Measurements from ENCODE around the gene TCEAL7. TPM values are rescaled to one million over a fixed set of nuclear protein-coding genes. Genes with fewer than 3 reads are reported as not detected.

Gene TCEAL7
- total and polyA plus RNA-seq, 2 experiments from 2014 or later = 7.3 to 17.2 TPM

- TF ChIP-seq NANOG (IDR thresholded peaks at IDR 0.05; ENCODE audit: borderline replicate concordance) = no peak
- peaks cover 31% of the 10 kb centered on the region for H3K4me1 Mint-ChIP-seq
- peaks cover 3% of the 10 kb centered on the region for H3K27me3 Mint-ChIP-seq (ENCODE audit: insufficient read depth, low read depth, poor library complexity)
- H3K4me3 Mint-ChIP-seq = peak overlapping the region; percentile 70
- no peaks in the 10 kb centered on the region for H3K79me2 ChIP-seq (replicated peaks; ENCODE audit: insufficient read depth)
- H3K9me2 ChIP-seq (ENCODE audit: insufficient read depth) = no peaks in the 10 kb centered on the region
- H3K4me2 ChIP-seq = peak overlapping the region; percentile 76
- H3K27ac Mint-ChIP-seq = peak overlapping the region; percentile 66; the same call in 1 of the 2 replicates
- ATAC-seq = peak; percentile 91
- no peaks in the 10 kb centered on the region for H3K9me3 Mint-ChIP-seq
- H3K4me3 ChIP-seq = peak overlapping the region; percentile 59
- H3K27me3 ChIP-seq (ENCODE audit: insufficient read depth) = 0 out of 2 replicates have a peak, but pooled peaks cover 3% of the 10 kb centered on the region
- H3K27ac ChIP-seq (ENCODE audit: low read depth) = peak overlapping the region; percentile 21
- no peaks in the 10 kb centered on the region for H4K20me1 ChIP-seq (replicated peaks; ENCODE audit: insufficient read depth)
- peaks cover 5% of the 10 kb centered on the region; the same call in 1 of the 2 replicates for H3F3A ChIP-seq (replicated peaks; ENCODE audit: low read depth)
- H2AFZ ChIP-seq = peak overlapping the region; percentile 89
- DNase-seq (ENCODE audit: low spot score) = peak; percentile 64
- H3K36me3 Mint-ChIP-seq (ENCODE audit: low read depth) = no peaks in the 10 kb centered on the region
- peaks cover 10% of the 10 kb centered on the region; the same call in 1 of the 2 replicates for H3K4me1 ChIP-seq (ENCODE audit: insufficient read depth)
- no peaks in the 10 kb centered on the region for H3K36me3 ChIP-seq (ENCODE audit: insufficient read depth)
Observed at GRCh38 chrX:103330681-103331288, 746 bp downstream of the TCEAL7 start.

GRCh38 chrX:103338663-103339062, 8.6 kb downstream of the TCEAL7 start:
- no peaks in the 10 kb centered on the region for H3K27me3 Mint-ChIP-seq (ENCODE audit: insufficient read depth, low read depth, poor library complexity)
- H3K9me2 ChIP-seq (ENCODE audit: insufficient read depth) = no peaks in the 10 kb centered on the region
- no peak for ATAC-seq
- no peaks in the 10 kb centered on the region for H3K27me3 ChIP-seq (ENCODE audit: insufficient read depth)
- H3K4me1 ChIP-seq (ENCODE audit: insufficient read depth) = no peaks in the 10 kb centered on the region
- no peaks in the 10 kb centered on the region for H3K79me2 ChIP-seq (replicated peaks; ENCODE audit: insufficient read depth)
- peaks cover 8% of the 10 kb centered on the region; the same call in 2 of the 3 replicates for H3K4me1 Mint-ChIP-seq
- no peak overlapping the region for H3K27ac ChIP-seq (ENCODE audit: low read depth)
- no peaks in the 10 kb centered on the region for H3K36me3 Mint-ChIP-seq (ENCODE audit: low read depth)
- H3K27ac Mint-ChIP-seq = no peak overlapping the region
- no peaks in the 10 kb centered on the region for H3K9me3 Mint-ChIP-seq
- TF ChIP-seq CREB1 (CRISPR knock-in tag; IDR thresholded peaks at IDR 0.05; ENCODE audit: low read depth) = no peak
- TF ChIP-seq ZNF114 (CRISPR knock-in tag; IDR thresholded peaks at IDR 0.05) = no peak
- TF ChIP-seq ZNF331 (CRISPR knock-in tag; IDR thresholded peaks at IDR 0.05; ENCODE audit: low read depth) = no peak
- no peak for TF ChIP-seq EZH2phosphoT487 (IDR thresholded peaks at IDR 0.05; ENCODE audit: unreplicated experiment)
- no peak for TF ChIP-seq CTCF (conservative IDR thresholded peaks at IDR 0.05; ENCODE audit: low read depth in 2 of 2)
- TF ChIP-seq JUNB (IDR thresholded peaks at IDR 0.05; ENCODE audit: unreplicated experiment) = no peak
- no peaks in the 10 kb centered on the region for H3F3A ChIP-seq (replicated peaks; ENCODE audit: low read depth)
- H3K36me3 ChIP-seq (ENCODE audit: insufficient read depth) = no peaks in the 10 kb centered on the region
- no peak for DNase-seq (ENCODE audit: low spot score)
- H2AFZ ChIP-seq = no peak overlapping the region
- no peak overlapping the region for H3K4me3 Mint-ChIP-seq
- H3K4me3 ChIP-seq = no peak overlapping the region
- H3K4me2 ChIP-seq = no peak overlapping the region
- no peaks in the 10 kb centered on the region for H4K20me1 ChIP-seq (replicated peaks; ENCODE audit: insufficient read depth)

GRCh38 chrX:103343105-103343504, 13.1 kb downstream of the TCEAL7 start:
- DNase-seq (ENCODE audit: low spot score) = peak; percentile 52
- no peak for TF ChIP-seq POLR2AphosphoS5 (IDR thresholded peaks at IDR 0.05; ENCODE audit: low read depth)
- TF ChIP-seq CTCF (conservative IDR thresholded peaks at IDR 0.05; ENCODE audit: low read depth in 2 of 2) = peak; percentile 60 to 70

More at GRCh38 chrX:103343105-103343504, 13.1 kb downstream of the TCEAL7 start:
- H4K20me1 ChIP-seq (replicated peaks; ENCODE audit: insufficient read depth) = no peaks in the 10 kb centered on the region
- no peaks in the 10 kb centered on the region for H3K36me3 ChIP-seq (ENCODE audit: insufficient read depth)
- no peak overlapping the region for H3K4me2 ChIP-seq
- Mint-ChIP-seq H3K4me3 (no peak overlapping the region), H3K9me3 (no peaks in the 10 kb centered on the region), H3K4me1 (peaks cover 9% of the 10 kb centered on the region), H3K36me3 (ENCODE audit: low read depth) (no peaks in the 10 kb centered on the region), H3K27ac (no peak overlapping the region), H3K27me3 (ENCODE audit: insufficient read depth, low read depth, poor library complexity) (no peaks in the 10 kb centered on the region)
- H2AFZ ChIP-seq = no peak overlapping the region
- H3K27ac ChIP-seq (ENCODE audit: low read depth) = no peak overlapping the region
- H3K79me2 ChIP-seq (replicated peaks; ENCODE audit: insufficient read depth) = no peaks in the 10 kb centered on the region
- H3K9me2 ChIP-seq (ENCODE audit: insufficient read depth) = no peaks in the 10 kb centered on the region
- no peaks in the 10 kb centered on the region for H3F3A ChIP-seq (replicated peaks; ENCODE audit: low read depth)
- ATAC-seq = no peak
- no peak overlapping the region for H3K4me3 ChIP-seq
- H3K27me3 ChIP-seq (ENCODE audit: insufficient read depth) = no peaks in the 10 kb centered on the region
- H3K4me1 ChIP-seq (ENCODE audit: insufficient read depth) = peaks cover 8% of the 10 kb centered on the region; the same call in 1 of the 2 replicates

Measured in GM23338 (cell line).